GM10266 (cell line): Measurements from ENCODE around the gene SHPK.

ENCODE experiments used
- DNase-seq: peaks from one replicate; pipeline ENCODE4 v3.0.0; 2012; ENCODE audit errors: extremely low spot score
- TF ChIP-seq, protein P1 (sequence below): IDR thresholded peaks from 2 replicates; pipeline ENCODE4 v1.5.1; 2012; ENCODE audit warnings: mild to moderate bottlenecking, low read depth; ENCODE audit not compliant: control insufficient read depth, insufficient read depth; ENCODE audit errors: missing control alignments

The SHPK gene

DNA sequence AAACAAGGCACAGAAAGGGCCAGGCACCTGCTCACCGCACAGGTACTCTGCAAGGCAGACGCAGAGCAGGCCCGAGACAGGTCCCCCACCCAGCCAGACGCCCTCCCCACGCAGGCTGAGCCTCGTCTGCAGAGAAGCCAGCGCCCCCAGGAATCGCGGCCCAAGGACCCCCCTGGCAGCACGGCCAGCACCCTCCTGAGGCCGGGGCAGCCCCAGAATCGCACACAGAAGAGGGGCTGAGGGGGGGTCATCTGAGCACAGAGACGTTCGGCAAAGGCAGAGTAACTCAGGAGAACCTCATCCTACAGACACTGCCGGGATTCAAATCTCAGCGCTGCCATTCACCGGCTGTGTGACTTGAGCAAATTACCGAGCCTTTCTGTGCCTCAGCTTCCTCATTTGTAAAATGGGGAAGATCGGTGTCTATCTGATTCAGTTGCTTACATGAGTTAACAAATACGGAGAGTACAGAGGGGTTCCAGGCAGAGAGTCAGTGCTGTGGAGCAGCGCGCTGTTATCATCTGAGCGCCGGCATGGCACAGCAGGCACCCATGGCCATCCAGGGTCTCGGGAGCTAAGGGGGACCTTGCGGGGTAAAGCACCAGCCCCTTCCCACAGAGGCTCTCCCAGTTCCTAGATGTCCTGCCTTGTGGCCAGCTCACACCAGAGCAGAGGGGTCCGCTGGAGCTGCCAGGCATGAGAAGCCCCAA is 42.9 kb upstream of the SHPK start:
- no peak for DNase-seq

DNA sequence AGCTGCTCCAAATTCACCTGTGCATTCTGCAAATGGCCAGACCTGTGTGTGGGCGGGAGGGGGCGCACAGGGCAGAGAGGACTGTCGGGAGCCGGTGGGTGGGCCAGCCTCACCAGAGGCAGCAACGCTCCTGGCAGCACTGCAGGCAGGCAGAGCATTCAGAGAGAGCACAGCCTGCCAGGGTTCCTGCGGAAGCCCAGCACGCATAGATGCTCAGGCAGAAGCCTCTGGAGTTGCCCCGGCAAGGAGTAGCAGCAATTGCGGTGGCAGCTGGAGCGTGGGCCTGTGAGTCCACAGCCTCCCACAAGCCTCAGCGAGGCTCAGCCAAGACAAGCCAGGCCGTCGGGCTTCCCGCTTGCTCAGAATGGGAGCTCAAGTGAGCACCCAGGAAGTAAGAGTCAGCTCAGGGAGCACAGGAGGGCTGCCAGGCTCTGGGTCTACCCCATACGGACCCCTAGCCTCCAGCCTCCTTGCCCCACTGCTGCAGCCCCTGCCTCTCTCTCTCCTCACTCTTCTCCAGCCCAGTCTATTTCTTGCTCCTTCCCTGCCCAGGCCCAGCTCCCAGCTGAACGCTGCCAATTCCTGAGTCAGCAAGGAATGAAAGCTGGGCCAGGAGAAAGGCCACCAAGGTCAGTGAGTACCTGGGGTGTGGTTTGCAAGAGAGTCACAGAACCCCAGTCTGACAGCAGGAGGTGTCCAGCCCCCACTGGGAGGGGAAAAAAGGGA is 42.2 kb upstream of the SHPK start:
- TF ChIP-seq, protein P1, sequence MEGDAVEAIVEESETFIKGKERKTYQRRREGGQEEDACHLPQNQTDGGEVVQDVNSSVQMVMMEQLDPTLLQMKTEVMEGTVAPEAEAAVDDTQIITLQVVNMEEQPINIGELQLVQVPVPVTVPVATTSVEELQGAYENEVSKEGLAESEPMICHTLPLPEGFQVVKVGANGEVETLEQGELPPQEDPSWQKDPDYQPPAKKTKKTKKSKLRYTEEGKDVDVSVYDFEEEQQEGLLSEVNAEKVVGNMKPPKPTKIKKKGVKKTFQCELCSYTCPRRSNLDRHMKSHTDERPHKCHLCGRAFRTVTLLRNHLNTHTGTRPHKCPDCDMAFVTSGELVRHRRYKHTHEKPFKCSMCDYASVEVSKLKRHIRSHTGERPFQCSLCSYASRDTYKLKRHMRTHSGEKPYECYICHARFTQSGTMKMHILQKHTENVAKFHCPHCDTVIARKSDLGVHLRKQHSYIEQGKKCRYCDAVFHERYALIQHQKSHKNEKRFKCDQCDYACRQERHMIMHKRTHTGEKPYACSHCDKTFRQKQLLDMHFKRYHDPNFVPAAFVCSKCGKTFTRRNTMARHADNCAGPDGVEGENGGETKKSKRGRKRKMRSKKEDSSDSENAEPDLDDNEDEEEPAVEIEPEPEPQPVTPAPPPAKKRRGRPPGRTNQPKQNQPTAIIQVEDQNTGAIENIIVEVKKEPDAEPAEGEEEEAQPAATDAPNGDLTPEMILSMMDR = no peak
- DNase-seq = no peak

More for the DNA sequence above, 42.9 kb upstream of the SHPK start:
- TF ChIP-seq, protein P1 = no peak

DNA sequence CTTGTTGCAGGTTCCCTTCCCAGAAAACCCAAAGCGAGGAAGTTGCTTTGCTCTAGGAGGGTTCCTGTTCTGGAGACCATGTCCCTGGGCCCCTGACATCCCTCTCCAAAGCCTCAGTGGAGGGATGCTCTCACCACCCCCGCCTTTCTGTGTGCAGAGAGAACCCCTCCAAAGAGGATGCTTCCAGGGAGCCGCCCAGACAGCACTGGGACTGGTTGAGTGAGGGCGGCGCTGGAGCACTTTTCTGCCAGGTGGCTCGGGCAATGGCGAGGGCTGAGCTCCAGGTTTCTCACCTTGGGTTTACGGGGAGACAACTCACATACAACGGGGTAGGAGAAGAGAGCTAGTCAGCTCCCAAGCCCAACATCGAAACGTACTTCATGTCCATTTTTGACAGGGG is 39.8 kb upstream of the SHPK start:
- DNase-seq = no peak
- TF ChIP-seq, protein P1 = no peak

DNA sequence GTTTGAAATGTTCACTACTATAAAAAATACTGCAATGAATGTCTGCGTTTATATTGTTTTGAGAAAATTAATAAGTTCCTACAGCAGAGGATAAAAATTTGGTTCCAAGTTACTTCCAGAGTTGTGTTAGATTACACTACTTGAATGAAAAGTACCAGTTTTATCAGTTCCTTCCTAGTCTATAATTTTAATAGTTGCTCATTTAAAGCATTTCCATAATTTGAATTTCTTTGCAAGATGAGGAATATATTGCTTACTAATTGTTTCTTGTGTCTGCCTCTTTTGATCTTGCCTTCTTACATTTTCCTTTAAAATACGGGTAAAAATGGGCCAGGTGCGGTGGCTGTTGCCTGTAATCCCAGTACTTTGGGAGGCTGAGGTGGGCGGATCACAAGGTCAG is 36.5 kb upstream of the SHPK start:
- TF ChIP-seq, protein P1 = no peak

DNA sequence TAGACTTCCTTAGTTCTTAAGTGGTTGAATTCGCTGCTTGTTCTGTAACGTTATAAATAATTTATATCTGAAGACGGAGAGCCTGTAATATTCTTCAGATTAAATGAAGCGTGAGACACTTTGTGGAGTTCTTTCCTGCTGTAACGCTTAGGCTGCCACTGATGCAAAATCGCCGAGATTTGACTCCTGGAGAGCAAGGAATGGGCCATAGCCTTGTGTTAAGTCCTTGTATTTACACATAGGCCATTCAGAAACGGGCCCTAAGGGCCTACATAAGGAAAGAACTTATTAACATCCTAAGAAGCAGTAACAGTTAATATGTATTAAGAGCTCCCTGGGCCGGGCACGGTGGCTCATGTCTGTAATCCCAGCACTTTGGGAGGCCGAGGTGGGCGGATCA is 33.5 kb upstream of the SHPK start:
- TF ChIP-seq, protein P1 = no peak
- no peak for DNase-seq

More for the DNA sequence above, 36.5 kb upstream of the SHPK start:
- DNase-seq = no peak

DNA sequence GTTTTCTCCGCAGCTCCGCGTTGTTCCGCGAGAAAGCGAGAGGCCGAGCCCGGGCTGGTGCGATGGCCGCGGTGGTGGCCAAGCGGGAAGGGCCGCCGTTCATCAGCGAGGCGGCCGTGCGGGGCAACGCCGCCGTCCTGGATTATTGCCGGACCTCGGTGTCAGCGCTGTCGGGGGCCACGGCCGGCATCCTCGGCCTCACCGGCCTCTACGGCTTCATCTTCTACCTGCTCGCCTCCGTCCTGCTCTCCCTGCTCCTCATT is 33.0 kb upstream of the SHPK start:
- TF ChIP-seq, protein P1 = no peak
- DNase-seq = no peak
